Stomach (tissue), 9 donors: Measurements from ENCODE around the gene HEPHL1. TPM values are rescaled to one million over a fixed set of nuclear protein-coding genes. Genes with fewer than 3 reads are reported as not detected.

Experiments
- DNase-seq, 2 donors: peaks; one replicate each; pipeline versions ENCODE4 v3.0.0 to v3.0.0-alpha.2; 2013 to 2019
- H3K27ac ChIP-seq, 5 donors: fragments of 200-600 bp in 4 of 5; sonication (generic) in 4 of 5; one replicate each; pipeline ENCODE4 v1.5.1; 2013 to 2019; ENCODE audit warnings: mild to moderate bottlenecking in 1 of 5, moderate library complexity in 1 of 5
- H3K27me3 ChIP-seq, 3 donors: fragments of 200-600 bp; sonication (generic); one replicate each; pipeline ENCODE4 v1.5.1; 2017 to 2019; ENCODE audit warnings: mixed run types in 1 of 3
- H3K36me3 ChIP-seq, 4 donors: fragments of 200-600 bp; sonication (generic); 1 replicate in 3 of 4; 2 replicates in 1 of 4; pipeline ENCODE4 v1.5.1; 2016 to 2019
- H3K4me1 ChIP-seq, 4 donors: fragments of 200-600 bp; sonication (generic); one replicate each; pipeline ENCODE4 v1.5.1; 2016 to 2019
- H3K4me3 ChIP-seq, 4 donors: fragments of 200-600 bp; sonication (generic) in 3 of 4; one replicate each; pipeline ENCODE4 v1.5.1; 2016 to 2019; ENCODE audit warnings: mild to moderate bottlenecking in 1 of 4
- H3K9me3 ChIP-seq, 4 donors: fragments of 200-600 bp; sonication (generic); one replicate each; pipeline ENCODE4 v1.5.1; 2016 to 2019
- EP300 ChIP-seq: sonication (generic); formaldehyde crosslinking; IDR thresholded peaks from one replicate; pipeline ENCODE4 v1.6.1; 2017; ENCODE audit warnings: antibody characterized with exemption
- POLR2A ChIP-seq, 4 donors: fragments of 450-650 bp; IDR thresholded peaks; one replicate each; pipeline ENCODE4 v1.6.1; 2016; ENCODE audit warnings: antibody characterized with exemption in 4 of 4, control low read depth in 2 of 4, mild to moderate bottlenecking in 1 of 4, moderate library complexity in 1 of 4
- POLR2AphosphoS5 ChIP-seq, 3 donors: sonication (generic); formaldehyde crosslinking; IDR thresholded peaks; one replicate each; pipeline ENCODE4 v1.6.1; 2016; ENCODE audit warnings: antibody characterized with exemption in 3 of 3
- WGBS, 5 donors: extraction: QIAGEN DNeasy Blood & Tissue Kit in 3 of 5; methylation state at CpG; one replicate each; pipeline versions ENCODE4 v1.1.5 to v1.1.7; 2013 to 2018; 5-methylcytosine and 5-hydroxymethylcytosine counted together
- intact Hi-C: fragments of 100-400 bp; cut with DNase I; formaldehyde crosslinking; loops from one replicate; pipeline ENCODE4 v1.15.1; 2023; ENCODE audit warnings: low total_unique reads
- polyA plus RNA-seq, 3 donors: library from polyadenylated mRNA; stranded (reverse); fragments of 200-250 nt; gene quantifications; one replicate each; pipeline ENCODE4 v1.2.3, GENCODE V29; 2013
- total RNA-seq, 5 donors: library from RNA; depleted of rRNA; stranded (reverse); fragments of >200 nt; gene quantifications; one replicate each; pipeline versions ENCODE4 v1.1.0 to v1.2.3, GENCODE V29; 2014 to 2016
- TF ChIP-seq, protein P1 (sequence below), 7 experiments: fragments of 450-650 bp in 4 of 7; fragments of 200-600 bp in 3 of 7; sonication (generic) in 3 of 7; IDR thresholded peaks; one replicate each; pipeline ENCODE4 v1.5.1; 2016 to 2019; ENCODE audit warnings: antibody characterized with exemption in 7 of 7, control low read depth in 2 of 7, mild to moderate bottlenecking in 1 of 7
- donor health status: healthy with polysubstance abuse.
- donor health status: Bipolar disorder and iron deficiency.
- donor health status: healthy.

Gene HEPHL1
- total and polyA plus RNA-seq, 8 donors: 0.60 TPM; not detected in 7

DNA sequence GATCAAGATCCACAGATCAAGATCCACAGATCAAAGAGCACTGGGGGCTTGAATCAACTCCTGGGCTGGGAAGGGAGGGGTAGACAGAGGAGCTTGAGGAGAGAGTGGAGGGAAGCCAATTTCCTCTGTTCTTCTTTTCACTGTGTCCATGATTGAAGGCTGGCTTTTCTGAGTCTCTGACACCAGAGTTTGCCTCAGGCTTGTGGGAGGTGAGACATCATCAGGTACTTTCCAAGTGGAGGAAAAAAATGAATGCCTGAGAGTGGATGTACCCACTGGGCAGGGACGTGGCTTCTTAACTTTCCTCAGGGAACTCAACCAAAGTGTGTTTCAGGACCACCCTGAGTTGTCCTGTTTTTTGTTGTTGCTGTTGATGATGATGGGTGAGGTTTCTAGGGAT lies 11.0 kb upstream of the HEPHL1 start:
- Histone ChIP-seq H3K4me1 (no peaks in the 10 kb centered on the region), H3K9me3 (no peaks in the 10 kb centered on the region), H3K36me3 (no peaks in the 10 kb centered on the region), H3K4me3 (no peak overlapping the region), H3K27me3 (no peaks in the 10 kb centered on the region), H3K27ac (no peak overlapping the region)
- intact Hi-C loops: no loop called here
- whole genome bisulfite sequencing, 5 donors: 29 to 73% (median 63%) methylated on average over 1 of the region's 1 CpG
- TF ChIP-seq, protein P1, sequence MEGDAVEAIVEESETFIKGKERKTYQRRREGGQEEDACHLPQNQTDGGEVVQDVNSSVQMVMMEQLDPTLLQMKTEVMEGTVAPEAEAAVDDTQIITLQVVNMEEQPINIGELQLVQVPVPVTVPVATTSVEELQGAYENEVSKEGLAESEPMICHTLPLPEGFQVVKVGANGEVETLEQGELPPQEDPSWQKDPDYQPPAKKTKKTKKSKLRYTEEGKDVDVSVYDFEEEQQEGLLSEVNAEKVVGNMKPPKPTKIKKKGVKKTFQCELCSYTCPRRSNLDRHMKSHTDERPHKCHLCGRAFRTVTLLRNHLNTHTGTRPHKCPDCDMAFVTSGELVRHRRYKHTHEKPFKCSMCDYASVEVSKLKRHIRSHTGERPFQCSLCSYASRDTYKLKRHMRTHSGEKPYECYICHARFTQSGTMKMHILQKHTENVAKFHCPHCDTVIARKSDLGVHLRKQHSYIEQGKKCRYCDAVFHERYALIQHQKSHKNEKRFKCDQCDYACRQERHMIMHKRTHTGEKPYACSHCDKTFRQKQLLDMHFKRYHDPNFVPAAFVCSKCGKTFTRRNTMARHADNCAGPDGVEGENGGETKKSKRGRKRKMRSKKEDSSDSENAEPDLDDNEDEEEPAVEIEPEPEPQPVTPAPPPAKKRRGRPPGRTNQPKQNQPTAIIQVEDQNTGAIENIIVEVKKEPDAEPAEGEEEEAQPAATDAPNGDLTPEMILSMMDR (IDR thresholded peaks at IDR 0.05): no peak
- no peak for TF ChIP-seq POLR2AphosphoS5 (IDR thresholded peaks at IDR 0.05)
- no peak for DNase-seq

DNA sequence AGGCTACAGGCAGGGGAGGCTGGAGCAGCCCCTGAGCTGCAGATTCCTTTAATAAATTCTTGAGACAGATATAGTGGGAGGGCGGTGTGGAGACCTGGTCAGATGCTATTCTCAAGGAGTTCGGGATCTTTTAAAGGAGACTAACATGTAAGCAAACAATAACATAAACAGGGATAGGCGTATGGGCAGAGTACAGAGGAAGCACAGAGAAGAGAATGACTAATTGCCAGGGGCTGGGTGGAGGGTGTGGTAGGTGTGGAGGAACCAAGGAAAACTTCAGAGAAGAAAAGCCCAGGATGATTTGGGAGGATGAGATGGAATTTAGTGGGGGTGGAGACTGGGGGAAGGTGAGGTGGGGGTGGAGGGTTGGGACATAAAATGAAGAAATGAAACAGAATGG lies 9.7 kb upstream of the HEPHL1 start:
- H3K27me3 ChIP-seq: no peaks in the 10 kb centered on the region
- H3K27ac ChIP-seq: no peak overlapping the region
- no peaks in the 10 kb centered on the region for H3K36me3 ChIP-seq
- intact Hi-C loops: no loop called here
- no peaks in the 10 kb centered on the region for H3K4me1 ChIP-seq
- TF ChIP-seq EP300: no peak
- TF ChIP-seq, protein P1 (IDR thresholded peaks at IDR 0.05): no peak
- TF ChIP-seq POLR2A (IDR thresholded peaks at IDR 0.05): no peak
- TF ChIP-seq POLR2AphosphoS5 (IDR thresholded peaks at IDR 0.05): no peak
- H3K9me3 ChIP-seq: peaks cover 0 to 7% (median 0%) of the 10 kb centered on the region in 4 donors
- WGBS, 5 donors: 68 to 78% (median 75%) methylated on average over 3 of the region's 3 CpGs
- no peak overlapping the region for H3K4me3 ChIP-seq
- DNase-seq: no peak

DNA sequence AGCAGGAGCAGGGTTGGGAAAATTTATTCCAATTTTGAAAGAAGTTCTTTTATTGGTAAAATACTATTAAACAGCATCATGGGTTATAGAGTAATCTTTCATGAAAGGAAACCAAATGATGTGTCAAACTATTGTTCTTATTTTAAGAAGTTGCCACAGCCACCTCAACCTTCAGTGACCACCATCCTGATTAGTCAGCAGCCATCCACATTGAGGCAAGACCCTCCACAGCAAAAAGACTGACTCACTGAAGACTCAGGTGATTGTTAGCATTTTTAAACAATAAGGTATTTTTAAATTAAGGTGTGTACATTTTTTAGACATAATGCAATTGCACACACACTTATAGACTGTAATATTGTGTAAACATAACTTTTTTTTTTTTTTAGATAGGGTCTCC lies 3.7 kb upstream of the HEPHL1 start:
- Histone ChIP-seq H3K4me1 (no peaks in the 10 kb centered on the region), H3K9me3 (peaks cover 0 to 7% (median 0%) of the 10 kb centered on the region in 4 donors), H3K36me3 (no peaks in the 10 kb centered on the region), H3K27ac (no peak overlapping the region), H3K4me3 (no peak overlapping the region), H3K27me3 (no peaks in the 10 kb centered on the region)
- DNase-seq: no peak
- intact Hi-C loops: no loop called here
- TF ChIP-seq, protein P1 (IDR thresholded peaks at IDR 0.05): no peak
- TF ChIP-seq POLR2A (IDR thresholded peaks at IDR 0.05) (no peak), POLR2AphosphoS5 (IDR thresholded peaks at IDR 0.05) (no peak), EP300 (no peak)

DNA sequence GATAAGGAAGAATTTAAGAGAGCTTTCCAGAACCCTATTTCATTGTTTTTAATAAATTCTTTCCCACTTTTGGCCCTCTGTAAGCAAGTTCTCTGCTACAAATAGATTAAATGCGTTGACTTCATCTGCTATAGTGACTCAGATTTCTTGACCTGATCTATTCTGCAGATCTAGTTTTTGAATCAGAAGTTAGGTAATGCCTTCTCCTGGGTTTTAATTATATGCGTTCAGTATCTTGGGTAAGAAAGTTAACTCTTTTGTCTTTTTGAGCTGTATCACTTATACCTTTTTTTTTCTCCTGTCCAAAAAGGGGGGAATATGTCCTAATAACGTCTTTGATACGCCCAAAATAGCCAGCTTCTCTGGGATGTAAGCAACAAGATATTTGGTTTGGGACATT lies 2.4 kb upstream of the HEPHL1 start:
- WGBS, 5 donors: 26 to 71% (median 58%) methylated on average over 4 of the region's 4 CpGs
- Histone ChIP-seq H3K4me3 (no peak overlapping the region), H3K27ac (no peak overlapping the region), H3K27me3 (no peaks in the 10 kb centered on the region), H3K4me1 (no peaks in the 10 kb centered on the region), H3K36me3 (no peaks in the 10 kb centered on the region), H3K9me3 (peaks cover 0 to 7% (median 0%) of the 10 kb centered on the region in 4 donors)
- intact Hi-C loops: no loop called here
- no peak for DNase-seq
- TF ChIP-seq POLR2A (IDR thresholded peaks at IDR 0.05) (no peak), EP300 (no peak), POLR2AphosphoS5 (IDR thresholded peaks at IDR 0.05) (no peak)

DNA sequence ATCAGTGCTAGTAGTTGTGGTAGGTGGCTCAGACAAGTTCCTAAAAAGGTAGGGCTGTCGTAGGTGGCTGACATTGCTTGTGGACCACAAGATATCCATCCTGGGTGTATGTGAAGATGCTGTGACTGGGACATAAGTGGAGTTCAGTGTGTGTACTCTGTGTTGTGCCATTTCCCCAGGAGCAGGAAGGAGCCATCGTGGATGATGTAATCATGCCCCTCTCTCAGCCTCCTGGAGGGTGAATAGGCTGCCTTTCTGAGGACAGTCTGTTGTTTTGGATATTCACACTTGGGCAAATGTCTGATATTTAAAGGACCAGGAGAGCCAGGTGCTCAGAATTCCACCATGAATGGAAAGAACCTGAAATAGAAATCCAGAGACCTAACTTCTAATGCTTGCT lies 2.7 kb downstream of the HEPHL1 start:
- Histone ChIP-seq H3K9me3 (peaks cover 0 to 16% (median 8%) of the 10 kb centered on the region in 4 donors), H3K4me3 (no peak overlapping the region), H3K36me3 (no peaks in the 10 kb centered on the region), H3K27me3 (no peaks in the 10 kb centered on the region), H3K4me1 (no peaks in the 10 kb centered on the region), H3K27ac (no peak overlapping the region)
- intact Hi-C loops: no loop called here
- TF ChIP-seq, protein P1 (IDR thresholded peaks at IDR 0.05): no peak
- TF ChIP-seq POLR2AphosphoS5 (IDR thresholded peaks at IDR 0.05) (no peak), POLR2A (IDR thresholded peaks at IDR 0.05) (no peak), EP300 (no peak)
- 59 to 79% (median 62%) methylated on average over 2 of the region's 2 CpGs for WGBS, 5 donors
- DNase-seq: no peak
